Peyer's patch (tissue), 4 donors: ENCODE measurements around the gene CKAP2L.

Experiments
- POLR2A ChIP-seq, 2 donors: fragments of 450-650 bp; IDR thresholded peaks; one replicate each; pipeline ENCODE4 v1.5.1; 2017; ENCODE audit warnings: antibody characterized with exemption in 2 of 2, mild to moderate bottlenecking in 2 of 2, moderate library complexity in 2 of 2
- TF ChIP-seq, protein P1 (sequence below), 6 experiments: fragments of 450-650 bp in 4 of 6; fragments of 200-600 bp in 2 of 6; sonication (generic) in 1 of 6; IDR thresholded peaks; one replicate each; pipeline ENCODE4 v1.5.1; 2017 to 2019; ENCODE audit warnings: antibody characterized with exemption in 6 of 6, mild to moderate bottlenecking in 3 of 6, moderate library complexity in 1 of 6

DNA sequence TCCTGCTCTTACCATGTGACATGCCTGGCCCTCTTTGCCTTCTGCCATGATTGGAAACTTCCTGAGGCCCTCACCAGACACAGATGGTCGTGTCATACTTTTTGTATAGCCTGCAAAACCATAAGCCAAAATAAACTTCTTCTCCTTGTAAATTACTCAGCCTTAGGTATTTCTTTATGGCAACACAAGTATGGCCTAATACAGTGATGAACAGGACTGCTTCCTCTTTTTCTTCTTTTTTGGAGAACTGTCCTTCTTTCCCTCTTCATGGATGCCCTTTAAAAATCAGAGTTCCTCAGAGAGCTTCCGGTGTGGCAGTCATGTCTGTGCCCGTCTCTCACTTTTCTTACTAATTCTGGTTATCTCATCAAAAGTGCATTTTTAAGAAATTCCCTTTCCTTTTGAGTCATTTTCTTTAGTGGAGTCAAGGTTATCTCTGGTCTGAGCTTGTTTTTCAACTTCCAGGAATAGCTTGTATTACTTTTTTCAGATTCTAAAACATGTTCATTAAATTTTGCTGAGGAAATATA is 29.1 kb upstream of the CKAP2L start:
- TF ChIP-seq, protein P1, sequence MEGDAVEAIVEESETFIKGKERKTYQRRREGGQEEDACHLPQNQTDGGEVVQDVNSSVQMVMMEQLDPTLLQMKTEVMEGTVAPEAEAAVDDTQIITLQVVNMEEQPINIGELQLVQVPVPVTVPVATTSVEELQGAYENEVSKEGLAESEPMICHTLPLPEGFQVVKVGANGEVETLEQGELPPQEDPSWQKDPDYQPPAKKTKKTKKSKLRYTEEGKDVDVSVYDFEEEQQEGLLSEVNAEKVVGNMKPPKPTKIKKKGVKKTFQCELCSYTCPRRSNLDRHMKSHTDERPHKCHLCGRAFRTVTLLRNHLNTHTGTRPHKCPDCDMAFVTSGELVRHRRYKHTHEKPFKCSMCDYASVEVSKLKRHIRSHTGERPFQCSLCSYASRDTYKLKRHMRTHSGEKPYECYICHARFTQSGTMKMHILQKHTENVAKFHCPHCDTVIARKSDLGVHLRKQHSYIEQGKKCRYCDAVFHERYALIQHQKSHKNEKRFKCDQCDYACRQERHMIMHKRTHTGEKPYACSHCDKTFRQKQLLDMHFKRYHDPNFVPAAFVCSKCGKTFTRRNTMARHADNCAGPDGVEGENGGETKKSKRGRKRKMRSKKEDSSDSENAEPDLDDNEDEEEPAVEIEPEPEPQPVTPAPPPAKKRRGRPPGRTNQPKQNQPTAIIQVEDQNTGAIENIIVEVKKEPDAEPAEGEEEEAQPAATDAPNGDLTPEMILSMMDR (IDR thresholded peaks at IDR 0.05), result no peak
- TF ChIP-seq POLR2A (IDR thresholded peaks at IDR 0.05), result no peak
